Muscle layer of colon (tissue), 2 donors: ENCODE data around the gene LHX1.

Source experiments
- H3K27ac ChIP-seq: one replicate; pipeline ENCODE4 v1.7.0; 2013; ENCODE audit warnings: low read depth, mild to moderate bottlenecking, low read length, moderate library complexity
- H3K27me3 ChIP-seq, 2 donors: one replicate each; pipeline ENCODE4 v1.7.0; 2013; ENCODE audit warnings: low read length in 2 of 2, mild to moderate bottlenecking in 2 of 2; ENCODE audit not compliant: insufficient read depth in 2 of 2, control insufficient read depth in 1 of 2
- H3K36me3 ChIP-seq: one replicate; pipeline ENCODE4 v1.7.0; 2013; ENCODE audit warnings: mild to moderate bottlenecking, low read length; ENCODE audit not compliant: insufficient read depth
- H3K4me1 ChIP-seq: one replicate; pipeline ENCODE4 v1.7.0; 2013; ENCODE audit warnings: mild to moderate bottlenecking, low read length; ENCODE audit not compliant: insufficient read depth
- H3K4me3 ChIP-seq, 2 donors: one replicate each; pipeline ENCODE4 v1.7.0; 2013; ENCODE audit warnings: low read length in 2 of 2, low read depth in 1 of 2, mild to moderate bottlenecking in 1 of 2, moderate library complexity in 1 of 2
- H3K9ac ChIP-seq: one replicate; pipeline ENCODE4 v1.7.0; 2013; ENCODE audit warnings: low read length
- H3K9me3 ChIP-seq: one replicate; pipeline ENCODE4 v1.7.0; 2013; ENCODE audit warnings: mild to moderate bottlenecking, low read length
- donor health status: abdominal sarcoma.
- donor health status: Adenocarcinoma of cecum.

Gene LHX1

GRCh38 chr17:36934692-36935630 is 2.3 kb upstream of the LHX1 start:
- peaks cover 96 to 99% of the 10 kb centered on the region in 2 donors for H3K27me3 ChIP-seq
- no peaks in the 10 kb centered on the region for H3K36me3 ChIP-seq
- no peak overlapping the region for H3K4me3 ChIP-seq
- no peak overlapping the region for H3K27ac ChIP-seq
- no peaks in the 10 kb centered on the region for H3K9me3 ChIP-seq
- peaks cover 51% of the 10 kb centered on the region for H3K4me1 ChIP-seq
- H3K9ac ChIP-seq: no peak overlapping the region

GRCh38 chr17:36935671-36936454 is 1.4 kb upstream of the LHX1 start:
- Histone ChIP-seq H3K9me3 (no peaks in the 10 kb centered on the region), H3K36me3 (no peaks in the 10 kb centered on the region), H3K27me3 (peaks cover 94 to 97% of the 10 kb centered on the region in 2 donors), H3K9ac (no peak overlapping the region), H3K4me3 (peak overlapping the region in 1 of 2 donors; percentile 23), H3K27ac (no peak overlapping the region), H3K4me1 (peaks cover 51% of the 10 kb centered on the region)

- H3K27ac ChIP-seq: no peak overlapping the region
- H3K4me3 ChIP-seq: peak overlapping the region in 1 of 2 donors; percentile 23
- H3K4me1 ChIP-seq: peaks cover 51% of the 10 kb centered on the region
- H3K9ac ChIP-seq: no peak overlapping the region
- peaks cover 94 to 97% of the 10 kb centered on the region in 2 donors for H3K27me3 ChIP-seq
- no peaks in the 10 kb centered on the region for H3K36me3 ChIP-seq
- H3K9me3 ChIP-seq: no peaks in the 10 kb centered on the region
Measured at GRCh38 chr17:36936455-36937000, 747 bp upstream of the LHX1 start.

- Histone ChIP-seq H3K36me3 (no peaks in the 10 kb centered on the region), H3K9me3 (no peaks in the 10 kb centered on the region), H3K27ac (no peak overlapping the region), H3K4me3 (no peak overlapping the region), H3K4me1 (peaks cover 39% of the 10 kb centered on the region), H3K9ac (no peak overlapping the region), H3K27me3 (peaks cover 96 to 98% of the 10 kb centered on the region in 2 donors)
Measured at GRCh38 chr17:36937959-36938565, 787 bp downstream of the LHX1 start.

GRCh38 chr17:36938566-36939051 is 1.3 kb downstream of the LHX1 start:
- H3K4me3 ChIP-seq: no peak overlapping the region
- H3K9me3 ChIP-seq: no peaks in the 10 kb centered on the region
- H3K4me1 ChIP-seq: peaks cover 36% of the 10 kb centered on the region
- peaks cover 96 to 98% of the 10 kb centered on the region in 2 donors for H3K27me3 ChIP-seq
- H3K27ac ChIP-seq: no peak overlapping the region
- no peaks in the 10 kb centered on the region for H3K36me3 ChIP-seq
- H3K9ac ChIP-seq: no peak overlapping the region

- peaks cover 96 to 98% of the 10 kb centered on the region in 2 donors for H3K27me3 ChIP-seq
- H3K4me1 ChIP-seq: peaks cover 32% of the 10 kb centered on the region
- no peak overlapping the region for H3K4me3 ChIP-seq
- no peak overlapping the region for H3K9ac ChIP-seq
- H3K27ac ChIP-seq: no peak overlapping the region
- no peaks in the 10 kb centered on the region for H3K9me3 ChIP-seq
- H3K36me3 ChIP-seq: no peaks in the 10 kb centered on the region
Measured at GRCh38 chr17:36939052-36939801, 2.0 kb downstream of the LHX1 start.

- H3K36me3 ChIP-seq: no peaks in the 10 kb centered on the region
- H3K27me3 ChIP-seq: peaks cover 96 to 98% of the 10 kb centered on the region in 2 donors
- H3K4me1 ChIP-seq: peaks cover 28% of the 10 kb centered on the region
- no peak overlapping the region for H3K27ac ChIP-seq
- no peak overlapping the region for H3K4me3 ChIP-seq
- no peak overlapping the region for H3K9ac ChIP-seq
- no peaks in the 10 kb centered on the region for H3K9me3 ChIP-seq
Measured at GRCh38 chr17:36939802-36940312, 2.6 kb downstream of the LHX1 start.

GRCh38 chr17:36940313-36941264 is 3.3 kb downstream of the LHX1 start:
- Histone ChIP-seq H3K27me3 (peaks cover 96% of the 10 kb centered on the region in 2 donors), H3K9me3 (no peaks in the 10 kb centered on the region), H3K4me1 (peaks cover 28% of the 10 kb centered on the region)

GRCh38 chr17:36941265-36942010 is 4.2 kb downstream of the LHX1 start:
- Histone ChIP-seq H3K9ac (no peak overlapping the region), H3K27ac (no peak overlapping the region), H3K4me3 (no peak overlapping the region), H3K36me3 (no peaks in the 10 kb centered on the region), H3K4me1 (peaks cover 21% of the 10 kb centered on the region), H3K27me3 (peaks cover 96% of the 10 kb centered on the region in 2 donors), H3K9me3 (no peaks in the 10 kb centered on the region)

More at GRCh38 chr17:36940313-36941264, 3.3 kb downstream of the LHX1 start:
- H3K9ac ChIP-seq: no peak overlapping the region
- no peaks in the 10 kb centered on the region for H3K36me3 ChIP-seq
- H3K27ac ChIP-seq: no peak overlapping the region
- no peak overlapping the region for H3K4me3 ChIP-seq
